HG03521 (cell line): Measurements from ENCODE around the gene TP53TG5.

Experiments used
- ATAC-seq: cut with Tn5 transposase; IDR thresholded peaks from one replicate; pipeline ENCODE4 v1.9.1; 2021; ENCODE audit warnings: mild to moderate bottlenecking, moderate library complexity; ENCODE audit not compliant: unreplicated experiment

TP53TG5 gene

DNA sequence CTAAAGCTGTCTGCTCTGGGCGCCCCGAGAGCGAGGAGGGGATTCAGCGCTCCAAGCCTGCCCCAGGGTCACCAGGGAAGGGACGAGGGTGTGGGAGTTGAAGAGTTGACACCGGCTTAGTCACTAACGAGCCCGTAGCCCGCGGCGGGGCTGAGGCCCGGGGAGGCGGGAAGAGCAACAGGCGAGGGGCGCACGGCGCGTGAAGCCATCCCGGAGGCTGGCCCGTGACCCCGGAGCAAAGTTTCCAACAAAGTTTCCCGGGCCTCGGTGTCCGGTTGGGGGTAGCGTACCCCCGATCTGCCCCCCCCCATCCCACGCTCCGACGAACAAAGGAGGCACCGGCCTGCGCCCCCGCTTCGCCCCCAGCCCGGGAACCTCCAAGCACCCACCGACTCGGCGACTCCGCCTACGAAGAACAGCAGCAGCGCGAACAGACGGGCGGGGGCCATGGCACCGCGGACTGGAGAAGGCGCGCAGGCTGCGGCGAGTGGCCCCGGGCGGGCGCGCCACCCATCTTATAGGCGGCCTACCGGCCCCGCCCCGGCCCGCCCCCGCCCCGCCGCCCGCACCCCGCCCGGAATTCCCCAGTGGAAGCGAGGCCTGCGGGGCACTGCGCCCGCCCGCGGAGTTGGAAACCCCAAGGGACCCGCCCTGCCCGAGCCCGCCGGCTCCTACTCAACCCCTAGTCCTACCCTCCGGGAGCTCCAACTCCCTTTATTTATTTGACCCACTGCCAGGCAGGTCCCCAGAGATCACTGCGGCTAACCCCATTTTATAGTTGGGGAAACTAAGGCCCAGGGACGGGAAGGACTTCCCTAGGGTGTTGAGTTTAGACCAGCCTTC, 30.0 kb downstream of the TP53TG5 start, which contains the start of gene SDC4:
SDC4 (minus strand) TSS at position 489 of the 843 bp plus-strand sequence; CDS start at position 449, 40 bp downstream.
- ATAC-seq, result no peak

DNA sequence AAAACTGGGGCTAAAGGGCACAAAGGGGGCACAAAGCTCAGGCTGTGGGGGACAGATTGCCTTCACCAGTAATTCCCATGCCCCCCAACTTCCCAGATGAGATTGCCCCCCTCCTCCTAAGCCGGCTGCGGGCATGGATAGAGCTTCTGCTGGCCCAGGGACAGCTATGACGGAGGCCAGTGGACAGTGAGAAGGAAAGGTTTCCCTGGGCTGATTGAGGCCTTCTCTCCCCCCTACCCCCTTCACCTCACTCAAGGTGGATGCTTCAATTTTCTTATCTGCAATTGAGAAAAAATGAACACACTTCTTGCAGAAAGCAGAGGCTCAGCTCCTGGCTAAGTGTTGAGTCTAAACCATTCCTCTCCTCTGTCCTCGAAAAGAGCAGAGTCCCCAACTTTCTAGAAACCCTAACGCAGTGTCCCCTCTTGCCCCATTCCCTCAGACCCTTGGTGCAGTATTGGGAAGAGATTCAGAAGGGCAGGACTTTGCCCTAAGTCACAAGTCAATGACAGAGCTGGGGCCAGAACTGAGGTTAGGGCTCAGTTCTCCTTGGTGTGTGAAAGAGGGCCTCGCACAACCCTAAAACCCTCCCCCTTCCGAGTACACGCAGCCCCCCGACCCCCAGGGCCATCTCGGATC, 30.7 kb downstream of the TP53TG5 start:
- ATAC-seq, result no peak

DNA sequence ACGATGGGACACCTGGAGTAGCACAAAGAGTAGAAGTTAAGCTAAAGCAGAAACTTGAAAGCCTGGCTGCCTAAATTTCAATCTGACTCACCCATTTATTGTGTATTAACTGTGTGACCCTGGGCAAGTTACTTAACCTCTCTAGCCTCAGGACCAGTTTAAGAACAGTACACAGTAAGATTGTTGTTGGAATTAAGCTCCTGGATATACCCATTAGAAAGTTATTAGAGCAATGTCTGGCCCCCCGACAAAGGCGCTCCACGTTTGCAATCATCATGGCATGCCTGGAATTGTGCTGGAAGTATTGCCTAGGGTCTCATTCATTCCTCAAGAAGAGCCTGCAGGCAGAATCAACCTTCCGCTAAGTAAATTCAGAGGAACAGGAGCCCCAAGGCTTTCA, 31.3 kb downstream of the TP53TG5 start:
- ATAC-seq, result no peak

DNA sequence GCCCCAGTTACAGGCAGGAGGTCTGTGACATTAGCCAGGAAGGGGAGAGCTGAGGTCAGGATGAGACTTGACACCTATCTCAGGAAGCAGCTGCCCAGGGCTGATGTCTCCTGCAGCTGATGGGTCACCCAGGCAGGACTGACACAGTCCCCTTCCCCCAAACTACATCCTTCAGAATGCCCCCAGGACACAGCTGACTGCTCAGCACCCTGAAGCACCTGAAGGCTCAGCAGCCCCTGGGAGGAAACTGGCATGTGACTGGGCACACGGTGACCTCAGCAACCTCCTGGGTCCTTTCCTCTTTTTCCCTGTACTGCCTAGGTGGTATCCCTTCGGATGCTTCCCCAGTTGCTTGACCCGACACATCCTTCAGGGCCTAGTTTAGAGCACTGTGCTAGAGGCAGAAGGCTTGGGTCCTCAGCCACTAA, 31.8 kb downstream of the TP53TG5 start:
- no peak for ATAC-seq

DNA sequence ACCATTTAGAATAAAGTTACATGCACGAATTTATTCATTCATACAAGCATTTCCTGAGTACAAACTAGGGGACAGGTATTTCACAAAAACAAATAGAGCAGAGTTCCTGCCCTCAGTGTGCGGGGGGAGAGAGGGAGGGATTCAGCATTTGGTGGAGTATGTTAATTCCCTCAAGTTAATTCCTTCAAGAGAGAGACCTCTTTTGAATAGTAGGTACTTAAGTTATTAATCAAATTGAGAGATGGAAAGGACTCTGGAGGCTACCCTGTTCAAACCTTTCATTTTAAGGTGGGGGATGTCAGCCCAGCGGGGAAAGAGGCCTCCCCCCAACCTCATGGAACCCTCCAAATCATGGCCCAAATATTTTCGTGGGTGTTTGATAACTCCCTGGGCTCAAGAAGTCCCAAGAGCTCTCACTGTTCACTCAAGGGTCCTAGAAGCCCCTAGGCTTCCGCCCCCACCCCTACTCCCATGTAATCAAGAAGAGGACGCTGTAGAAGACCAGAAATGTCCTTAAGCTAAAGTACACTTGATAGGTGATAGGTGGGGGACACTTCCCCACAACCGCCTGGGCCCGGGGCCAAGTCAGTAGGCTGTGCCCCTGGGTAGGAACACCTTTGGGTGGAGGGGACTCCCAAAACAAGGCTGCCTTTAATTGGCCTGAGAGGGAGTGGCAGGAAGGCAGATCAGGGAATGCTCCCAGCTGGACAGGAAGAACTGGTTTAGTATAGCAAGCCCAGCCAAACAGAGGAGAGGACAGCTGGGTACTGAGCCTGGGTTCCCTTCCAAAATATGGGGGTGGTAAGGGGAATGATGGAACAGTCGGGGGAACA, 32.8 kb downstream of the TP53TG5 start:
- no peak for ATAC-seq

DNA sequence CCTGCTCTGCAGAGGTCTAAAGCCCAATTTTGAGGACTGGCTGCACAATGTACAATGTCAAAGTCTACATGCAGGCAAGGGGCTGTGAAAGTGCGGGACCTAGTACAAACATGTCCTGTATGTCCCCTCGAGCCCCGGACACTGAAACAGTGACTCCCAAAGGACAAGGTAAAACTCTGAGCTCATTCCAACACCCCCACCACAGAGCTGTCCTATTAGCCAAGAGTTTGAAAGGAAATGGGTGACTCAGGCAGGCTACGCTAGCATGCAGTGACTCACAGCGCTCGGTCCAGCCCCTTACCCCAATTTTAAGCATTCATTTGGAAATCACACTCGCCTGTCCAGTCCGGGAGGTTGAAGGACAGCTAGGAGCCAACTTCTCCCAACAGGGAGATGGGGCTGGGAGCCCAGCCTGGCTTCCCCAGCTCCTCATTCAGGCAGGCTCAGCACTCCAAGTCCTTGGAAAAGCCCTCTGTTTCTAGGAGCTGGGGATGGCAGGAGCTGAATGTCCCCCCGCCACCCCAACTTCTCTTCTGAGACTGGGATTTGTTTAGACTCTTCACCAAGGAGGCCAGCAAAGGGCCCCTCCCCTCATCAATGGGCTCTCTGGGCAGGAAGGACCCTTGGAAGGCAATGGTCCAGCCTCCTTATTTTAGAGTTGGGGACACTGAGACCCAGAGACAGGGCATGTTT, 33.8 kb downstream of the TP53TG5 start:
- ATAC-seq, result no peak

DNA sequence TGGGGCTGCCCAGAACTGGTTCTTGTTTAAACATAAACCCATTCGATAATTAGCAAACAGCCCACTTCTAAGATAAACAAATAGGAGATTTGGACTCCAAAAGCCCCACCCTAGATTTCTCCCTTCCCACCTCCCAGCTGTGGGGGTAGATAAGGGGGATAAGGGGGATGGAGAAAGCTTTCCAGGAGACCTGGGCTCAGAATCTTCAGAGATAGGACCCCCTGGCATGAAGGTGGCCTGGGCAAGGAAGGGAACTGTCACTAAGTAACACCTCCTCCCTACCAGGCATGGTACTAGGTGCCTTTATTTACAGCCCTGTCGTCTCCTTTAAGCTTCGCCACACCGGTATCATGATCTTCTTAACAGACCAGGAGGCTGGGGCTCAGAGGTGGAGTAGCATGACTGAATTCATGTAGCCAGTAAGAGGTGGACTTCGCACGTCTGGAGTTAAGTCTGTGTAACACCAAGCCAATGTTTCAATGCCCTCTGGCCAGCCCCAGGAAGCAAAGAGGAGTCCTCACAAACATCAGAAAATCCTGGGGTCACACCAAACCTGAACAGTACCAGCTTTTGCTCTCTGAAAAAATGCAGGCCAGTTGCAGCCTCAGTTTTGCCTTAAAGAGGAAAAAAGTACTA, 34.5 kb downstream of the TP53TG5 start:
- ATAC-seq, result no peak

DNA sequence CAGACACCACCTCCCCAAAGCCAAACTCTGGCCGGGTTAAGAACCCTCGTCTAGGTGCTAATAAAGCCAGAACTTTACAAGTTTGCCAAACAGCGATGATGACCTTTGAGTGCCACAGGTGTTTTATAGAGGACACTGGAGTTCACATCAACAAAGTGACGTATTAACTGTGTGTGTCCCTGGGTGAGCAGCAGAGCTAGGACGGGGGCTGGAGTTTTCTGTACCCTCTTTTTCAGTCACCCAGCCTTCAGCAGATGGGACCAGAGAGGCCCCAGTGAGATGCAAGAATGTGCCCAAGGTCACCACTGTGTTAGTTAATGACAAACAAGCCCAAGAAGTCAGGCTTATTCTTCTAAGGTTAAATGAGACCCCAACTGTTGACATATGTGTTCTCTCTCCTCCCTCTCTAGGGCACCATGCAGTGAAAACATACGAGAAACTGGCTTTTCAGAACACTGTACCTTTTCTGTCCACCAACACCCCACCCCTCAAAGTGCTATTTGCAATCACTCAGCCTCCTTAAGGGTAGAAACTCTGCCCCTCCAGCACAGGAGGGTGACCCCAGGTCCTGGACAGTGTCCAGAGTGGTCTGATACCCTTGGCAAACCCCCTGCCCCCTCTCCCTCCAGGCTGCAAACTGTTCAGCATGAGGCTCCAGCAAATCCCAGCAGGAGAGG, 35.1 kb downstream of the TP53TG5 start:
- ATAC-seq, result no peak

DNA sequence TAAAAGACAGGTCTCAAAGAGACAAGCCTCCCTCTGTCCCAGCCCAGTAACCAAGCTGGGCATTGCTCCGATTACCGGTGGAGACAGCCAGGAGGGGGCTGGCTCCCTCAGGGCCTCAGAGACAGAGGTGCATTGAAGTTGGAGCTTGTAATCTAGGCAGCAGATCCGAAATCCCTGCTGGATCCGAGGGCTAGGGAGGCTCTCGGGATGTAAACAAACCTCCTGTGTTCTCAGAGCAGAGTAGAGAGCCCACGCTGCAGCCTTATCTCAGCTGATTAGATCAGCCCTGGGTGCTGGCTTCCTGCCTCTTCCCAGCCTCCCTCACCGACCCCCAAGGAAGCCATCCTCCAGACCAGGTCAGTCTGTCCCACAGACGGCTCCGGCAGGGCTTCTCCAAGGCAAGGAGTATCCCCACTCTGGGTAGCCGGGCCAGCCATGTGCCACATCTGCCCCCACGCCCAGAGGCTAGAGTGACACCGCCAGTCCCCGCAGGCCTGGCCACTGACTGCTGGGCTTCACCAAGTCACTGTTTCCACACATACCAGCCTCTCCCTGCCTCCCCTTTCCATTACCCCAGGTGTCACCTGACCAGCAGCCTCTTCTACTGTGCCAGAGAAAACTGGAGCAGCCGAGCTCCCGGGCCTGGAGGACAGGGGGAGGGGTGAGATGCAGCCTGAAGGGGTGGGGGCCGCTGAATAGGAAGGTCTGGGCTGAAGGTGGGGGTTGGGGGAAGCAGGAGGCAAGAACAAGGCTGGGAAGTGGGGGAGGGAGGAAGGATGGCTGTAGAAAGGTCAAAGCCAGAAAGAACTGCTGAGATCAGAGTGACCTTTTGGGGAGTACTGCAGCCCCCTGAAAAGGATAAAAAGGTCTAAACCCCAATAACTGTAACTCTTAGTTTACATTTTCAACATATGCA, 35.9 kb downstream of the TP53TG5 start:
- ATAC-seq, result no peak

DNA sequence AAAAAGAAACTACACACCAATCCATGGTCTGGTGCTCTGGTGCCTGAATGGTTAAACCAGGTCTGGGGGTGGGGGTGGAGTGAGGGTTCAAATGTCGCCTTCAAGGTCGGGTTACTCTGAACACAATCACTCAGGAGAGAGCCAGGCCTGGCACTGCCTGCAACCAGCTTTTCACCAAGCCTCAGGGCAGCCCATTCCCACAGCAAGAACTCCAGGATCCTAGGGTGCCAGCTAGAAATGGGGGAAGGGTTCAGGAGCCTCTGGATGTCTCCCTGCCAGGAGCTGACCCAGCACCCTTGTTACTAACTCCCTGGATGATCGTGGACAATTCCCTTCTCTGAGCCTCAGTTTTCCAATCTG, 36.6 kb downstream of the TP53TG5 start:
- ATAC-seq, result no peak

DNA sequence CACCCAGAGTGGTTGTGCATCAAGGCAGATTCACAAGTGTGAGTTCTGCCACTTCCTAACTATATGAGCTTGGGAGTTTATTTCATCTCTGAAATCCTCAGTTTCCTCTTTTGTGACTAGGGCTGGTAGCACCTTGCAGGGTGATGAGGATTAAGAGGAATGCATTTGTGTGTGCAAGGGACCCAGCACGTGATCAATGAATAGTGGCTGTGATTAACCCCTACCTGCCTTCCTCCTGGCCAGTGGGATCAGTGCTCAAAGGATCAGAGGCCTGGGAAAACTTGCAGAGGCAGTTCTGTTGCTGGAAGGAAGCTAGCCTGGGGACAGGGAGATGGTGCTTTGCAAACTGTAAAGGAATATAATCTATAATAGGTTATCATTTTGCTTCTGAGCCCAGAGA, 37.2 kb downstream of the TP53TG5 start:
- ATAC-seq, result no peak

DNA sequence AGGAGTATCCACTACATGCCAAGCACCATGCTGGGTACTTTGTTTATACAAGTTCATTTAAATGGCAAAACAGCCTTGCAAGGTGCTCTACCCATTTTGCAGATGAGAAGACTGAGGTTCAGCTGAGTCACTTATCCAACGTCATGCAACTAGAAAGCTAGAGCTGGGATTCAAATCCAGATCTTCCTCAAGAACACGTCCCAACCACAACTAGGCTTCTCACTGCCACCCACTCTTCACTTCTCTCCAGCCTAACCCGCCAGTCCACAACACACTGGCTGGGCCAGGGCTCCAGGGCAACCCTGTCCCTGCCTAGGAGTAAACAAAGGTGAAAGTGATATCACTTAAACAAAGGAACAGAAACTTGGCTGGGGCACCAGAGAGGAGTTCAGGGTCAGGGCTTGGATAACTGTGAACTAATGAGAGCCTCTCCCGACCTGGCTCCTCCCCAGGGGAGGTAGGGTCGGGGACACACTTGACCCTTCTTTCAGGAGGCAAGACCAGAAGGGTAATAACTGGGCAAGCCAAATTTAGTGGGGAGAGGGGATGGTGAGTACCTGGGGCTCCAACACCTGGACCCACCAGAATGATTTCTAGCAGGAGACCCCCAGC, 37.8 kb downstream of the TP53TG5 start:
- ATAC-seq, result no peak

DNA sequence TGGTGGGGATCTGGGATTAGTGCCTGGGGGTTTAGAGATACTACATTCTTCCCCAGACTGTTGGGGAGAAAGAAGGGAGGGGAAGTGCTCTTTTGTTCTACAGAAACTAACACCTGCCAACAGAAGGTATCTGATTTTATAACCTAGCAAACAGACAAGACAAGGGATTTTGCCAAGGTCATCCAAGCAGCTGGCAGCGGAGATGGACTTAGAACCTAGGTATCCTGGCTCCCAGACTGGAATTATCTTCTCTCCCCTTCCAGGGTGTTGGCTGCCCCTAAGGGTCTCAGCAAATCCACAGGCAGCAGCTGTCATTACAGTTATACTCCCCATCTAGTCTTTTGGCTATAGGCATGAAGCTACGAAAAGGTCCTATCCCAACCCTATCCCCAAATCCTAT, 38.3 kb downstream of the TP53TG5 start:
- ATAC-seq, result no peak

DNA sequence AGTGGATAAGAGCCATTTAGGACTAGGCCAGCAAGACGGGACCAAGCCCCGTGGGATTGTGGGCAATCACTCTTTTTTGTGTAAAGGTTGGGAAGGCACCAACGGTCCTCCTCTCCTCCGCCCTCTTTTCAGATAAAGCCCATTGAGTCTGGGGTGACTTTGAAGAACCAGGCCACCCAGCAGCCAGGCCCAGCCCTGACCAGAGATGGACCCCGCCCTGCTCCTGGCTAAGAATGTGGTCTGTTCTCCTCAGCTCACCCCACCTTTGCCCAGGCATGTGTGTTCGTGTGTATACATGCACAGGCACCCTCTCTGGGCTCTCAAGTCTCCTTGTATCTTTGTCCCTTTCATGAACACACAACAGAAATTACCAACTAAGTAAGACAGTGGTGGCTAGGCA, 39.0 kb downstream of the TP53TG5 start:
- ATAC-seq, result no peak

DNA sequence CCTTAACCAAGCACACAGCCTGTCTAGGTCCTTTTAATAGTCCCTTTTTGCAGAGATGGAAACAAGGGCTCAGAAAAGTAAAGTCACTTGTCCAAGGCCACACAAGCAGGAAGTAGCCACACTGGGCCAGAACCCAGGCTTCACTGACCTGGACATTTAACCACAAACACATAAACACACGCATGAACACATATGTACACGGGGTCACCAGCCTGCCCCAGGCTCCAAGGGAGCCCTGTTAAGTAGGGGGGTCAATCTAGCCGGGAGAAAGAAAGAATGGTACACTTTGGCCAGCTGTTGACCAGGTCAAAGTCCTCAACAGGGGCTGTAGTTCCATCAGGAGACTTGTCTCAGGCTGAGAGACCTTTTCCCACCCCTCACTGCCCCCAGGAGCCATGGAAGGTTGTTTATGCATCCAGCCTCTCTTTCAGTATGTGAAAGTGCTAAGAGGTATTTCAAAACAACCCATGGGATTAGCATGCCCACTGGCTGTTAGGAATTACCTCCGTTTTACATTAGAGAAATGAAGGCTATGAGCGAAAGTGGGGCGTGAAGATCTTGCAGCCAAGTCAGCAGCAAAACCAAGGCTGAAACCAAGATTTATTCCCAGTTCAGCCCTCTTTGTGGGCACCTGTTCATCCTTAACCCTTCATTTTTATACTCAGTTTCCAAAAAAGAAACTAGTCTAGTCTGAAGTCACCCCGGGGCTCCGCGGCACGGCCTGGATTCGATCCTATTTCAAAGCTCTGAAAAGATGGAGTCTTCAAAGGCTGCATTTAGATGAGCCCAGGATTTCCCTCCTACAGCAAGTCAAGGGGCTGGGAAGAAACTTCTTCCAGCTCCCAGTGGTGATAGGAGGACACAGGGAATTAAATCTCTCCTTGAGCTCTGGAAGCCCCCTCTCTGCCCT, 39.7 kb downstream of the TP53TG5 start:
- no peak for ATAC-seq

DNA sequence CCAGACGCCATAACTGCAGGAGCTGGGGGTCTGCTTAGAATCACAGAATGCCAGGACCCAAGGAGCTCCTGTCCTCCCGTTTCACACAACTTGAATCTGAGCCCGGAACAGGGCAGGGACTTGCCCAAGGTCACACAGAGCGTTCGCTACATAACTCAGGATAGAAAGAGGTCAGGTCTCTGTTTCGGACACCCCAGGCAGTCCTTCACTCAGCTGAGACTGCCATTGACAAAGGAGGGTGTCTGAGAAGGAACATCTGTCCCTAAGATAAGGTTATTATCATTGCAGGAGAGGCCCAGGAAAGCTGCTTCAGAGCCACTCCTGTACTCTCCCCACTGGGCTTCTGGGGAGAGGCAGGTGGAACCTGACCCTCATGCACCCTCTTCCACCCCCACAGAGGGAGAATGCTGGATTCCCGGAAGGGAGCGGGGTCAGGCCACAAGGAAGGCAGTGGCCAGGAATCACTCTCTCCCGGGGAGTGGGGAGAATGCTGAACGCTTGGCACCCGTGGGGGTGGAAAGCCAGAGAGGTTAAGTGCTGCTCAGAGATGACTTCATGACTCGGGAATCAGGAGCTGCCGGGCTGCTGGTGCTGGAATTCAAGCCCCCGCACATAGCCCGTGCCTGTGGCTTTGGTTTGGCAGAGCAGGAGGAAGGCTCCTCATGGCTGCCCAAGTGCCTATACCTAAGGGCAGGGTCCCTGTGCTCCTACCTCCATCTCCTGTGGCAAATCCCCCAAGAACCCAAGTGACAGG, 40.6 kb downstream of the TP53TG5 start:
- no peak for ATAC-seq
